GM18502 (cell line): ENCODE results near the gene EIF3CL.
"Not testable (repeated sequence)": the region's sequence is repeated elsewhere in the genome, so short reads cannot be mapped to it uniquely, and the experiment has no call there.

ENCODE experiments used
- ATAC-seq: cut with Tn5 transposase; IDR thresholded peaks from one replicate; pipeline ENCODE4 v1.9.1; 2021; ENCODE audit warnings: mild to moderate bottlenecking; ENCODE audit not compliant: unreplicated experiment, poor library complexity

EIF3CL gene

GRCh38 chr16:28403220-28404072, at the start of gene EIF3CL:
Gene EIF3CL, minus strand, starts transcription at chr16:28403841. Its CDS starts 223 bp downstream, at chr16:28403618.
- ATAC-seq, result peak; percentile 96

GRCh38 chr16:28447081-28447480, 43.4 kb upstream of the EIF3CL start:
- ATAC-seq, result not testable (repeated sequence)

GRCh38 chr16:28446388-28446787, 42.7 kb upstream of the EIF3CL start:
- ATAC-seq, result not testable (repeated sequence)

GRCh38 chr16:28443943-28444342, 40.3 kb upstream of the EIF3CL start:
- not testable (repeated sequence) for ATAC-seq

- not testable (repeated sequence) for ATAC-seq
Observed at GRCh38 chr16:28438899-28439298, 35.3 kb upstream of the EIF3CL start.

GRCh38 chr16:28435340-28435739, 31.7 kb upstream of the EIF3CL start:
- ATAC-seq, result not testable (repeated sequence)

GRCh38 chr16:28426060-28426680, 22.5 kb upstream of the EIF3CL start:
- not testable (repeated sequence) for ATAC-seq

GRCh38 chr16:28421071-28421750, 17.6 kb upstream of the EIF3CL start:
- not testable (repeated sequence) for ATAC-seq

- not testable (repeated sequence) for ATAC-seq
Observed at GRCh38 chr16:28417033-28417432, 13.4 kb upstream of the EIF3CL start.

GRCh38 chr16:28414530-28414929, 10.9 kb upstream of the EIF3CL start:
- not testable (repeated sequence) for ATAC-seq

GRCh38 chr16:28413585-28413984, 9.9 kb upstream of the EIF3CL start:
- ATAC-seq, result not testable (repeated sequence)

GRCh38 chr16:28392054-28392453, 11.6 kb downstream of the EIF3CL start:
- ATAC-seq, result not testable (repeated sequence)

- ATAC-seq, result not testable (repeated sequence)
Observed at GRCh38 chr16:28382177-28382867, 21.3 kb downstream of the EIF3CL start.

- not testable (repeated sequence) for ATAC-seq
Observed at GRCh38 chr16:28377822-28378221, 25.8 kb downstream of the EIF3CL start.

GRCh38 chr16:28377108-28377625, 26.5 kb downstream of the EIF3CL start:
- not testable (repeated sequence) for ATAC-seq

- not testable (repeated sequence) for ATAC-seq
Observed at GRCh38 chr16:28375115-28375514, 28.5 kb downstream of the EIF3CL start.

- ATAC-seq, result not testable (repeated sequence)
Observed at GRCh38 chr16:28374281-28374680, 29.4 kb downstream of the EIF3CL start.

GRCh38 chr16:28367926-28368325, 35.7 kb downstream of the EIF3CL start:
- ATAC-seq, result not testable (repeated sequence)

GRCh38 chr16:28364268-28365173, 39.1 kb downstream of the EIF3CL start:
- ATAC-seq, result peak; percentile 86
